Esophagus squamous epithelium (tissue), 5 donors: ENCODE measurements around the gene CCM2. TPM values are rescaled to one million over a fixed set of nuclear protein-coding genes. Genes with fewer than 3 reads are reported as not detected.

Source experiments
- DNase-seq: peaks from one replicate; lab custom pipeline; 2025; lab: John Stamatoyannopoulos, UW
- H3K27ac ChIP-seq, 4 donors: fragments of 200-600 bp; sonication (generic); one replicate each; pipeline ENCODE4 v1.5.1; 2016 to 2019; ENCODE audit warnings: mild to moderate bottlenecking in 1 of 4
- H3K27me3 ChIP-seq, 4 donors: fragments of 200-600 bp; sonication (generic); 1 replicate in 3 of 4; 2 replicates in 1 of 4; pipeline versions ENCODE4 v1.5.1 to v1.6.0; 2017 to 2021; ENCODE audit warnings: antibody characterized with exemption in 1 of 4
- H3K36me3 ChIP-seq, 3 donors: fragments of 200-600 bp; sonication (generic); one replicate each; pipeline ENCODE4 v1.5.1; 2016 to 2019
- H3K4me1 ChIP-seq, 3 donors: fragments of 200-600 bp; sonication (generic); one replicate each; pipeline ENCODE4 v1.5.1; 2017 to 2019
- H3K4me3 ChIP-seq, 4 donors: fragments of 200-600 bp; sonication (generic); 1 replicate in 3 of 4; 2 replicates in 1 of 4; pipeline ENCODE4 v1.5.1; 2016 to 2019; ENCODE audit warnings: mild to moderate bottlenecking in 2 of 4, moderate library complexity in 1 of 4
- H3K9me3 ChIP-seq, 3 donors: fragments of 200-600 bp; sonication (generic); one replicate each; pipeline ENCODE4 v1.5.1; 2016 to 2019
- CTCF ChIP-seq, 6 experiments: fragments of 450-650 bp in 4 of 6; fragments of 200-600 bp in 2 of 6; sonication (generic) in 2 of 6; IDR thresholded peaks; one replicate each; pipeline ENCODE4 v1.5.1; 2016 to 2019; ENCODE audit warnings: antibody characterized with exemption in 6 of 6, mild to moderate bottlenecking in 4 of 6, moderate library complexity in 4 of 6
- POLR2A ChIP-seq, 4 donors: fragments of 450-650 bp; IDR thresholded peaks; one replicate each; pipeline ENCODE4 v1.6.1; 2017; ENCODE audit warnings: antibody characterized with exemption in 4 of 4, mild to moderate bottlenecking in 4 of 4, moderate library complexity in 3 of 4
- WGBS, 2 donors: methylation state at CpG; one replicate each; pipeline ENCODE4 v1.1.5; 2018; 5-methylcytosine and 5-hydroxymethylcytosine counted together
- intact Hi-C: fragments of 100-400 bp; cut with DNase I; formaldehyde crosslinking; loops from one replicate; pipeline ENCODE4 v1.15.0; 2022
- total RNA-seq, 4 donors: library from RNA; depleted of rRNA; stranded (reverse); fragments of >200 nt; gene quantifications; one replicate each; pipeline ENCODE4 v1.1.0, GENCODE V29; 2016
- donor health status: DM: yes; HTN: yes; CAD: no.

The CCM2 gene
- total RNA-seq, 4 donors from 2014 or later: 20.0 to 36.3 (median 24.9) TPM

GRCh38 chr7:45064047-45064725, 64.2 kb downstream of the CCM2 start:
- H3K9me3 ChIP-seq: no peaks in the 10 kb centered on the region
- H3K27me3 ChIP-seq: no peaks in the 10 kb centered on the region
- H3K27ac ChIP-seq: no peak overlapping the region
- no peak for DNase-seq
- peaks cover 10 to 78% (median 15%) of the 10 kb centered on the region in 3 donors for H3K36me3 ChIP-seq
- TF ChIP-seq CTCF (IDR thresholded peaks at IDR 0.05): no peak
- TF ChIP-seq POLR2A (IDR thresholded peaks at IDR 0.05): no peak
- H3K4me3 ChIP-seq: no peak overlapping the region
- H3K4me1 ChIP-seq: peaks cover 0 to 25% (median 0%) of the 10 kb centered on the region in 3 donors
- intact Hi-C loops: no loop called here
- 85 to 87% methylated on average over 8 to 14 of the region's 16 CpGs for WGBS, 2 donors

GRCh38 chr7:45065031-45065995, 65.3 kb downstream of the CCM2 start:
- TF ChIP-seq CTCF (IDR thresholded peaks at IDR 0.05): no peak
- no peak for TF ChIP-seq POLR2A (IDR thresholded peaks at IDR 0.05)
- Histone ChIP-seq H3K4me3 (no peak overlapping the region), H3K9me3 (no peaks in the 10 kb centered on the region), H3K4me1 (peaks cover 0 to 23% (median 0%) of the 10 kb centered on the region in 3 donors), H3K36me3 (peaks cover 10 to 89% (median 20%) of the 10 kb centered on the region in 3 donors), H3K27ac (no peak overlapping the region), H3K27me3 (no peaks in the 10 kb centered on the region)
- 83 to 95% methylated on average over 11 to 12 of the region's 12 CpGs for whole genome bisulfite sequencing, 2 donors
- intact Hi-C loops: no loop called here
- no peak for DNase-seq

GRCh38 chr7:45066409-45066808, 66.4 kb downstream of the CCM2 start:
- Histone ChIP-seq H3K27me3 (no peaks in the 10 kb centered on the region), H3K27ac (no peak overlapping the region), H3K4me3 (no peak overlapping the region), H3K36me3 (peaks cover 10 to 100% (median 20%) of the 10 kb centered on the region in 3 donors), H3K4me1 (peaks cover 0 to 23% (median 1%) of the 10 kb centered on the region in 3 donors), H3K9me3 (no peaks in the 10 kb centered on the region)
- 87 to 100% methylated on average over 3 to 6 of the region's 7 CpGs for WGBS, 2 donors
- TF ChIP-seq CTCF (IDR thresholded peaks at IDR 0.05) (no peak), POLR2A (IDR thresholded peaks at IDR 0.05) (no peak)
- DNase-seq: no peak
- intact Hi-C loops: no loop called here

GRCh38 chr7:45067582-45067981, 67.6 kb downstream of the CCM2 start:
- WGBS, 2 donors: 80 to 88% methylated on average over 1 to 2 of the region's 3 CpGs
- DNase-seq: no peak
- Histone ChIP-seq H3K4me1 (peaks cover 3 to 26% (median 5%) of the 10 kb centered on the region in 3 donors), H3K27ac (no peak overlapping the region), H3K9me3 (no peaks in the 10 kb centered on the region), H3K36me3 (peaks cover 10 to 100% (median 20%) of the 10 kb centered on the region in 3 donors), H3K4me3 (no peak overlapping the region), H3K27me3 (no peaks in the 10 kb centered on the region)
- intact Hi-C loops: no loop called here
- TF ChIP-seq POLR2A (IDR thresholded peaks at IDR 0.05) (no peak), CTCF (IDR thresholded peaks at IDR 0.05) (no peak)
